Gastrocnemius medialis (tissue), 4 donors: ENCODE results near the gene CD47.

Experiments used
- CTCF ChIP-seq, 5 experiments: fragments of 450-650 bp in 3 of 5; fragments of 200-600 bp in 2 of 5; sonication (generic) in 2 of 5; IDR thresholded peaks in 4 of 5; conservative IDR thresholded peaks in 1 of 5; 1 replicate in 4 of 5; 2 replicates in 1 of 5; pipeline ENCODE4 v1.5.1; 2016 to 2019; ENCODE audit warnings: antibody characterized with exemption in 5 of 5, mild to moderate bottlenecking in 3 of 5, moderate library complexity in 3 of 5
- POLR2A ChIP-seq, 2 donors: fragments of 450-650 bp; IDR thresholded peaks; one replicate each; pipeline ENCODE4 v1.6.1; 2017; ENCODE audit warnings: antibody characterized with exemption in 2 of 2, mild to moderate bottlenecking in 2 of 2, moderate library complexity in 2 of 2

- TF ChIP-seq POLR2A (IDR thresholded peaks at IDR 0.05) (no peak), CTCF (IDR thresholded peaks at IDR 0.05 in 4 of 5, conservative IDR thresholded peaks at IDR 0.05 in 1 of 5) (no peak)
These were observed 54.4 kb downstream of the CD47 start for GRCh38 chr3:108036401-108036800.
